Psoas muscle (tissue), 8 donors: ENCODE results near the gene ADAMTSL3. TPM values are rescaled to one million over a fixed set of nuclear protein-coding genes. Genes with fewer than 3 reads are reported as not detected.

Source experiments
- ATAC-seq, 4 donors: fragments of 200-7000 bp; cut with Tn5 transposase; one replicate each; pipeline ENCODE4 v1.9.1; 2020; ENCODE audit warnings: moderate library complexity in 3 of 4, mild to moderate bottlenecking in 2 of 4
- DNase-seq, 2 donors: peaks; one replicate each; pipeline ENCODE4 v3.0.0-alpha.2; 2020
- H3K27ac ChIP-seq: fragments of 200-600 bp; one replicate; pipeline ENCODE4 v1.8.0; 2022
- H3K27me3 ChIP-seq, 3 donors: fragments of 200-600 bp in 1 of 3; one replicate each; pipeline versions ENCODE4 v1.6.1 to v1.8.0; 2013 to 2022; ENCODE audit warnings: low read length in 2 of 3, mild to moderate bottlenecking in 2 of 3, moderate library complexity in 1 of 3; ENCODE audit not compliant: insufficient read depth in 3 of 3
- H3K36me3 ChIP-seq, 2 donors: fragments of 200-600 bp in 1 of 2; one replicate each; pipeline versions ENCODE4 v1.6.1 to v1.8.0; 2013 to 2022; ENCODE audit warnings: low read depth in 1 of 2, mild to moderate bottlenecking in 1 of 2, moderate library complexity in 1 of 2; ENCODE audit not compliant: insufficient read depth in 1 of 2
- H3K4me1 ChIP-seq: fragments of 200-600 bp; one replicate; pipeline ENCODE4 v1.8.0; 2022
- H3K4me3 ChIP-seq: fragments of 200-600 bp; one replicate; pipeline ENCODE4 v1.8.0; 2022; ENCODE audit warnings: mild to moderate bottlenecking
- H3K9me3 ChIP-seq: fragments of 200-600 bp; one replicate; pipeline ENCODE4 v1.8.0; 2022
- WGBS, 3 donors: extraction: QIAGEN DNeasy Blood & Tissue Kit; methylation state at CpG; one replicate each; pipeline versions ENCODE4 v1.1.6 to v1.1.7; 2013; 5-methylcytosine and 5-hydroxymethylcytosine counted together
- intact Hi-C, 2 donors: fragments of 100-400 bp; cut with DNase I; formaldehyde crosslinking; loops; one replicate each; pipeline versions ENCODE4 v1.11.0 to v1.14.2; 2022
- polyA plus RNA-seq, 3 donors: library from polyadenylated mRNA; stranded (reverse); fragments of 200-250 nt; gene quantifications; one replicate each; pipeline ENCODE4 v1.2.3, GENCODE V29; 2013
- total RNA-seq, 4 donors: library from RNA; stranded (reverse); fragmentation: NEBNext Ultra II Directional in 2 of 4; extraction: Animal tissue kit (Norgen Biotek cat#: 25700) in 2 of 4; gene quantifications; one replicate each; pipeline versions ENCODE4 v1.2.1 to v1.2.4, GENCODE V29; 2021 to 2023
- TF ChIP-seq, protein P1 (sequence below): fragments of 200-600 bp; IDR thresholded peaks from one replicate; pipeline ENCODE4 v1.8.0; 2022; ENCODE audit warnings: antibody characterized with exemption
- donor health status: healthy with polysubstance abuse.
- donor health status: DM: no; HTN: no; CAD: no; lungs with moderate emphysema.
- donor health status: Bipolar disorder and iron deficiency.
- donor health status: healthy.
- donor health status: DM: yes; HTN: yes; CAD: no.
- donor health status: DM: no; HTN: no; CAD: no.
- donor health status: DM: no; HTN: no; CAD: no.
- donor health status: DM: yes; HTN: yes; CAD: no.

ADAMTSL3 gene
- total and polyA plus RNA-seq, 7 donors = 0.35 to 12.8 (median 2.1) TPM

DNA sequence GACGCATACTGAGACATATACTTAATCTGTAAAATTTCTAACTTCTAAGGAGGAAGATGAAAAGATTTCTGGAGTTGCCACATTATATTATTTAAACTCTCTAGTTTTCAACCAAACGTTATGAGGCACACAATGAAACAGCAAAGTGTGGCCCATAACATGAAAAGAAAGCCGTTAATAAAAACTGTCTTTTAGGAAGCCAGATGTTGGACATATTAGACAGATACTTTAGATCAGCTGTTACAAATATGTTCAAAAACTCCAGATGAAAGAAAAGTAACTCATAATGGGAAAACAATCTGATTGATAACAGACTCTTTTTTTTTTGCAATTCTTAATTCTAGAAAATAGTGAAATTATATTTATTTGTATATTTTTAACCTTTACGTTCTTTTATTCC is 34.3 kb downstream of the ADAMTSL3 start:
- ATAC-seq = no peak
- Histone ChIP-seq H3K4me1 (no peaks in the 10 kb centered on the region), H3K27ac (no peak overlapping the region), H3K4me3 (no peak overlapping the region), H3K9me3 (no peaks in the 10 kb centered on the region), H3K36me3 (no peaks in the 10 kb centered on the region), H3K27me3 (no peaks in the 10 kb centered on the region)
- WGBS, 3 donors = 78 to 88% (median 79%) methylated on average over 4 of the region's 4 CpGs
- intact Hi-C loops = no loop called here
- TF ChIP-seq, protein P1, sequence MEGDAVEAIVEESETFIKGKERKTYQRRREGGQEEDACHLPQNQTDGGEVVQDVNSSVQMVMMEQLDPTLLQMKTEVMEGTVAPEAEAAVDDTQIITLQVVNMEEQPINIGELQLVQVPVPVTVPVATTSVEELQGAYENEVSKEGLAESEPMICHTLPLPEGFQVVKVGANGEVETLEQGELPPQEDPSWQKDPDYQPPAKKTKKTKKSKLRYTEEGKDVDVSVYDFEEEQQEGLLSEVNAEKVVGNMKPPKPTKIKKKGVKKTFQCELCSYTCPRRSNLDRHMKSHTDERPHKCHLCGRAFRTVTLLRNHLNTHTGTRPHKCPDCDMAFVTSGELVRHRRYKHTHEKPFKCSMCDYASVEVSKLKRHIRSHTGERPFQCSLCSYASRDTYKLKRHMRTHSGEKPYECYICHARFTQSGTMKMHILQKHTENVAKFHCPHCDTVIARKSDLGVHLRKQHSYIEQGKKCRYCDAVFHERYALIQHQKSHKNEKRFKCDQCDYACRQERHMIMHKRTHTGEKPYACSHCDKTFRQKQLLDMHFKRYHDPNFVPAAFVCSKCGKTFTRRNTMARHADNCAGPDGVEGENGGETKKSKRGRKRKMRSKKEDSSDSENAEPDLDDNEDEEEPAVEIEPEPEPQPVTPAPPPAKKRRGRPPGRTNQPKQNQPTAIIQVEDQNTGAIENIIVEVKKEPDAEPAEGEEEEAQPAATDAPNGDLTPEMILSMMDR = no peak
- no peak for DNase-seq

DNA sequence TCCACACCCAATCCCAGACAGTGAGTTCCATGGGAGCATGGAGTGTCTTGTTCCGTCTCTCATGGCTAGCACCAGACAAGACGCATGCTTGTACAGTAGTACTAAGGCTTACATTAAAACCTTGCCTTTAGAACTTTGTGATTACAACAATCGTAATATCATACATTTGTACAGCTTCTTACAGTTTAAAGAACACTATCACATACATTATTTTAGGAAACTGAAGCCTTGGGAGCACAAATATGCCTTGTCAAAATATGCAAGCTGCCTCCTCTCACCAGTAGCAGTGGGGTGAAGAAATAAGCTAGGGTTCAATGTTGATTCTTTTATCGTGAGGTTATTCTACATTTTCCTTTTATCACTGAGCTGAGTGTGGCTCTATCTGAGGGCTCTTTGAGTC is 36.8 kb downstream of the ADAMTSL3 start:
- H3K4me3 ChIP-seq = no peak overlapping the region
- no peaks in the 10 kb centered on the region for H3K4me1 ChIP-seq
- no peak overlapping the region for H3K27ac ChIP-seq
- H3K27me3 ChIP-seq = no peaks in the 10 kb centered on the region
- ATAC-seq (no peak), DNase-seq (no peak)
- WGBS, 3 donors = 87 to 90% (median 89%) methylated on average over 4 of the region's 4 CpGs
- H3K36me3 ChIP-seq = no peaks in the 10 kb centered on the region
- intact Hi-C loops = no loop called here
- TF ChIP-seq, protein P1 = no peak
- no peaks in the 10 kb centered on the region for H3K9me3 ChIP-seq

DNA sequence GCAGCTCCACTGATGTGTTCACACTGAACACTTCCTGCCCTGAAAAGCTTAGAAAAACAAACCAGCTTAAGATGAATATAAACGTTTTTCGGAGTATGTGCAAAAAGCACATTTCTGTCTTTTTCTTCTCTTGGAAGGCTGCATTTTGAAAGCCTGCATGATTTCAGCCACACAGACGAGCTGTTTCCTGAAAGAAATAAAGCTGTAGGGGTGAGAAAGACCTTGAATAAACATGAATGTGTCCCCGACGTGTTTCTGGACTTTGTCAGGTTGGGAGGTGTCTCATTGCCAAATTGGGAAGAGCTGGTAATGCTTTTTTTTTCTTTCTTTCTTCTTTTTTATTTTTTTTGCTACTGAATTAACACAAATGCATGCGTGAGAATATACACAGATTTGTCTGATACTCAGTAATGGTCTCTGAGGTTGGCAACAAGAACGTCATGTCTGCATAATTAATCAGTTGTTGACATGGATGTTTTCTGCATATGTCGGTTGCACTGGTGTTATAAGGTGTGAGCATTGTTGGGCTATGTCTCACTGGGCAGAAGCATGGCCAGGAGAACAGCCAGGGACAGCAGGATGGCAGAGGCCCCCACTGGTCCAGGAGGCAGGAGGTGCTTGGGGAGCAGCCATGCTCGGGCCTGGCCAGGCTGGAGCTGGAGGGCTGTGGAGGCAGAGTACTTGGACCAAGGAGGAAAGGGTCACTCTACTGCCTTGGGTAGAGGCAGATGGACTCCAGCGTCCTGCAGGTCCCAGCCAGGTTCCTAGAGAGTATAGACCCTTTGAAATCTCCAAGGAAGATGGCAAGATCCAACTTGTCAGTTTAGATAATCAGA is 39.0 kb downstream of the ADAMTSL3 start:
- TF ChIP-seq, protein P1 = no peak
- 56 to 60% (median 57%) methylated on average over 10 of the region's 10 CpGs for WGBS, 3 donors
- Histone ChIP-seq H3K27ac (no peak overlapping the region), H3K4me3 (no peak overlapping the region), H3K9me3 (no peaks in the 10 kb centered on the region), H3K4me1 (no peaks in the 10 kb centered on the region), H3K36me3 (no peaks in the 10 kb centered on the region), H3K27me3 (no peaks in the 10 kb centered on the region)
- intact Hi-C loops = no loop called here
- ATAC-seq (no peak), DNase-seq (no peak)

GRCh38 chr15:83694015-83694414 is 40.1 kb downstream of the ADAMTSL3 start:
- intact Hi-C loops = no loop called here
- WGBS, 3 donors = 57 to 71% (median 69%) methylated on average over 9 of the region's 9 CpGs
- DNase-seq (no peak), ATAC-seq (no peak)
- Histone ChIP-seq H3K4me1 (no peaks in the 10 kb centered on the region), H3K9me3 (no peaks in the 10 kb centered on the region), H3K27me3 (no peaks in the 10 kb centered on the region), H3K4me3 (no peak overlapping the region), H3K27ac (no peak overlapping the region), H3K36me3 (no peaks in the 10 kb centered on the region)
- TF ChIP-seq, protein P1 = no peak

GRCh38 chr15:83694536-83694935 is 40.6 kb downstream of the ADAMTSL3 start:
- 58 to 73% (median 60%) methylated on average over 5 of the region's 5 CpGs for WGBS, 3 donors
- ATAC-seq (no peak), DNase-seq (no peak)
- Histone ChIP-seq H3K4me1 (no peaks in the 10 kb centered on the region), H3K9me3 (no peaks in the 10 kb centered on the region), H3K27me3 (no peaks in the 10 kb centered on the region), H3K36me3 (no peaks in the 10 kb centered on the region), H3K27ac (no peak overlapping the region), H3K4me3 (no peak overlapping the region)
- TF ChIP-seq, protein P1 = no peak
- intact Hi-C loops = no loop called here
